ENCODE results near the gene LAMA2.

- TF ChIP-seq EZH2 (IDR thresholded peaks at IDR 0.05; ENCODE audit: low read depth, low read length, severe bottlenecking) (no peak), SP1 (IDR thresholded peaks at IDR 0.05; ENCODE audit: low read depth, low read length) (no peak), BRCA1 (IDR thresholded peaks at IDR 0.05; ENCODE audit: low read depth, low read length) (no peak)
Observed at GRCh38 chr6:128990915-128991314, 108.0 kb downstream of the LAMA2 start.
